OCI-LY7 (cell line): ENCODE measurements around the gene ZBTB11. TPM values are rescaled to one million over a fixed set of nuclear protein-coding genes. Genes with fewer than 3 reads are reported as not detected.
A peak's percentile ranks its signal among the peaks of the same experiment; 100 is the strongest.

ENCODE experiments used
- BruUV-seq: library from RNA; stranded (reverse); fragments of 400-500 nt; replicated peaks from 2 replicates; lab custom pipeline; 2021; lab: Mats Ljungman, UMichigan
- CTCF ChIA-PET: fragments of 300-600 bp; sonication (Branson Sonifier 250); formaldehyde crosslinking; loops from one replicate; lab custom pipeline; 2022; ENCODE audit warnings: antibody characterized with exemption; ENCODE audit not compliant: unreplicated experiment; lab: Charles Lee
- POLR2A ChIA-PET: fragments of 300-600 bp; sonication (Branson Sonifier 250); formaldehyde crosslinking; loops from one replicate; lab custom pipeline; 2022; ENCODE audit warnings: antibody characterized with exemption; lab: Charles Lee
- DNase-seq: peaks from one replicate; pipeline ENCODE4 v3.0.0-alpha.2; 2015; ENCODE audit warnings: low spot score
- H2AFZ ChIP-seq: fragments of 200-600 bp; sonication (generic), shearing (Covaris generic); 2 replicates; pipeline ENCODE4 v1.6.1; 2014; ENCODE audit warnings: mild to moderate bottlenecking, antibody characterized with exemption, low read length, moderate library complexity
- H3K27ac ChIP-seq: fragments of 200-600 bp; sonication (generic); 2 replicates; pipeline ENCODE4 v1.5.1; 2014; ENCODE audit warnings: mixed run types, low read depth, mild to moderate bottlenecking, moderate library complexity, low read length, inconsistent platforms; ENCODE audit not compliant: poor library complexity, severe bottlenecking
- H3K36me3 ChIP-seq: fragments of 200-600 bp; sonication (generic); 2 replicates; pipeline ENCODE4 v1.6.1; 2014; ENCODE audit warnings: mild to moderate bottlenecking, antibody characterized with exemption, low read length, moderate library complexity, mixed read lengths; ENCODE audit not compliant: insufficient read depth
- H3K4me1 ChIP-seq: fragments of 200-600 bp; sonication (generic); 2 replicates; pipeline ENCODE4 v1.5.1; 2014; ENCODE audit warnings: mild to moderate bottlenecking, low read length; ENCODE audit not compliant: insufficient read depth, poor library complexity, severe bottlenecking
- H3K4me2 ChIP-seq: fragments of 200-600 bp; sonication (generic); 2 replicates; pipeline ENCODE4 v1.6.1; 2014; ENCODE audit warnings: mild to moderate bottlenecking, low read length
- H3K4me3 ChIP-seq: fragments of 200-600 bp; sonication (generic); 2 replicates; pipeline ENCODE4 v1.5.1; 2014; ENCODE audit warnings: mild to moderate bottlenecking, low read depth, low read length; ENCODE audit not compliant: poor library complexity, severe bottlenecking
- H3K79me2 ChIP-seq: fragments of 200-600 bp; sonication (generic); 2 replicates; pipeline ENCODE4 v1.6.1; 2016; ENCODE audit warnings: low read depth, mild to moderate bottlenecking, low read length, moderate library complexity, mixed read lengths; ENCODE audit not compliant: insufficient read depth
- H3K9me2 ChIP-seq: fragments of 200-600 bp; sonication (generic); 2 replicates; pipeline ENCODE4 v1.6.1; 2016; ENCODE audit warnings: mild to moderate bottlenecking, low read length, mixed read lengths; ENCODE audit not compliant: insufficient read depth
- H3K9me3 ChIP-seq: fragments of 200-600 bp; sonication (generic); 2 replicates; pipeline ENCODE4 v1.6.1; 2014; ENCODE audit warnings: mild to moderate bottlenecking, mixed run types, low read length, mixed read lengths
- H4K20me1 ChIP-seq: fragments of 200-600 bp; sonication (generic); 2 replicates; pipeline ENCODE4 v1.6.1; 2014; ENCODE audit warnings: mild to moderate bottlenecking, antibody characterized with exemption, low read length, moderate library complexity, mixed read lengths; ENCODE audit not compliant: insufficient read depth
- EZH2phosphoT487 ChIP-seq: fragments of 200-600 bp; sonication (generic); IDR thresholded peaks from 2 replicates; pipeline ENCODE4 v1.6.1; 2018; ENCODE audit warnings: low read depth, borderline replicate concordance, mild to moderate bottlenecking, mixed run types, antibody characterized with exemption, low read length, moderate library complexity, mixed read lengths
- intact Hi-C: fragments of 100-400 bp; cut with micrococcal nuclease; formaldehyde crosslinking; loops from one replicate; pipeline ENCODE4 v1.10.0; 2022; ENCODE audit not compliant: unreplicated experiment
- total RNA-seq, 2 experiments: library from RNA; depleted of rRNA in 1 of 2; stranded (reverse); fragments of >200 nt in 1 of 2; shearing (Covaris generic) in 1 of 2; gene quantifications; 2 replicates each; pipeline ENCODE4 v1.2.3, GENCODE V29; 2014 to 2022
- TF ChIP-seq, protein P1 (sequence below): fragments of 200-600 bp; sonication (generic); conservative IDR thresholded peaks from 2 replicates; pipeline ENCODE4 v1.5.1; 2014; ENCODE audit warnings: mild to moderate bottlenecking, antibody characterized with exemption, low read length, moderate library complexity, mixed read lengths

Gene ZBTB11
- total RNA-seq, 2 experiments from 2014 or later = 21.5 to 26.8 TPM

DNA sequence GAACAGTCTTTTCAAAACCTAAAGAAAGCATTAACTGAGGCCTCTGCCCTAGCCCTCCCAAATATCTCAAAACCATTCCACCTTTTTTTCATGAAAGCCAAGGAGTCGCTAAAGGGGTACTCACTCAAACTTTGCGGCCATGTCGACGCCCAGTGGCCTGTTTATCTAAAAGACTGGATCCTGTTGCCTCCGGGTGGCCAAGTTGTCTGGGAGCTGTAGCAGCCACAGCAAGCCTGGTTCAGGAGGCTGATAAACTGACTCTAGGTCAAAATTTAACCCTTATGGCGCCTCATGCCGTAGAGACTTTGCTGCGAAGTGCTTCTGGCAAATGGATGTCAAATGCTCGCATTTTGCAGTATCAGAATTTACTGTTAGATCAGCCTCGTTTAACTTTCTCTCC is 39.5 kb downstream of the ZBTB11 start:
- Histone ChIP-seq H3K4me1 (no peaks in the 10 kb centered on the region), H3K36me3 (no peaks in the 10 kb centered on the region), H3K4me3 (no peak overlapping the region), H3K9me2 (no peaks in the 10 kb centered on the region), H4K20me1 (no peaks in the 10 kb centered on the region), H3K27ac (no peak overlapping the region), H3K9me3 (no peaks in the 10 kb centered on the region), H3K79me2 (no peaks in the 10 kb centered on the region), H2AFZ (no peak overlapping the region), H3K4me2 (no peak overlapping the region)
- no peak for DNase-seq
- TF ChIP-seq, protein P1, sequence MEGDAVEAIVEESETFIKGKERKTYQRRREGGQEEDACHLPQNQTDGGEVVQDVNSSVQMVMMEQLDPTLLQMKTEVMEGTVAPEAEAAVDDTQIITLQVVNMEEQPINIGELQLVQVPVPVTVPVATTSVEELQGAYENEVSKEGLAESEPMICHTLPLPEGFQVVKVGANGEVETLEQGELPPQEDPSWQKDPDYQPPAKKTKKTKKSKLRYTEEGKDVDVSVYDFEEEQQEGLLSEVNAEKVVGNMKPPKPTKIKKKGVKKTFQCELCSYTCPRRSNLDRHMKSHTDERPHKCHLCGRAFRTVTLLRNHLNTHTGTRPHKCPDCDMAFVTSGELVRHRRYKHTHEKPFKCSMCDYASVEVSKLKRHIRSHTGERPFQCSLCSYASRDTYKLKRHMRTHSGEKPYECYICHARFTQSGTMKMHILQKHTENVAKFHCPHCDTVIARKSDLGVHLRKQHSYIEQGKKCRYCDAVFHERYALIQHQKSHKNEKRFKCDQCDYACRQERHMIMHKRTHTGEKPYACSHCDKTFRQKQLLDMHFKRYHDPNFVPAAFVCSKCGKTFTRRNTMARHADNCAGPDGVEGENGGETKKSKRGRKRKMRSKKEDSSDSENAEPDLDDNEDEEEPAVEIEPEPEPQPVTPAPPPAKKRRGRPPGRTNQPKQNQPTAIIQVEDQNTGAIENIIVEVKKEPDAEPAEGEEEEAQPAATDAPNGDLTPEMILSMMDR = no peak
- no peak for TF ChIP-seq EZH2phosphoT487
- intact Hi-C loops = loop anchor here (10.0 kb wide), 1 partner anchor 563 kb away; no protein-coding TSS in a partner anchor
- BruUV-seq = no TSS peak
- POLR2A ChIA-PET = no interaction called here
- CTCF ChIA-PET = no interaction called here

DNA sequence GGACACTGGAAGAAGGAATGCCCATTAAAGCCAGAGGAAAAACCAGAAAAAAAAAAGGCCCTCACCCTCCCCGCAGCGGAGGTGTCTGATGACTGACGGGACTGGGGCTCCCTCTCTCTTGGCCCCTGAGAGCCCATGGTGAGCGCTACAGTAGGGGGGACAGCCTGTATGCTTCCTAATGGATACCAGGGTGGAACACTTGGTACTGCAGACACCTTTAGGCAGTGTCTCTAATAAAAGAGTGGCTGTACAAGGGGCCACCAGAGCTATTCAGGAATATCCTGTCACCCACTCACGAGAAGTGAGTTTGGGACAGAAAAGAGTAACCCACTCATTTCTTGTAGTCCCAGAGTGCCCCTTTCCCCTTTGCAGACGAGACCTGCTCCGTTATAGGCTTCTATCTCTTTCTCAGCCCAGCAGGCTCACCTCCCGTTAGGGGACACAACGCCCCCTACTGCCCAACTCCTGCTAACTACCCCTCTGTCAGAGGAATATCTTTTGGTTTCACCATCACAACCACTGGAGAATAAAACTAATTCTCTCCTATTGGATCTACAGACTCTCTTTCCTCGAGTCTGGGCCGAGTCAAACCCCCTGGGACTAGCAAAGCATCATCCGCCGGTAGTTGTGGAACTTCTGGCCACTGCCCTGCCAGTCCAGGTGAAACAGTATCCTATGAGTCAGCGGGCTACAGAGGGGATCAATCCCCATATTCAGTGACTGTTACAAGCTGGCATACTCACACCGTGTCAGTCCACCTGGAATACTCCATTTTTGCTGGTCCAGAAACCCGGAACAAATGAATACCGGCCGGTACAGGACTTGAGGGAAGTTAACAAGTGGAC is 40.8 kb downstream of the ZBTB11 start:
- H3K4me1 ChIP-seq = no peaks in the 10 kb centered on the region
- no peak overlapping the region for H3K27ac ChIP-seq
- ChIA-PET CTCF (no interaction called here), POLR2A (interaction anchor here (0.6 kb wide), 1 partner anchor 17 kb away, joined by 3 read pairs; no protein-coding TSS in a partner anchor)
- TF ChIP-seq EZH2phosphoT487 = no peak
- TF ChIP-seq, protein P1 = peak; percentile 90
- no peaks in the 10 kb centered on the region for H3K9me2 ChIP-seq
- H2AFZ ChIP-seq = peak overlapping the region; percentile 8; the same call in 1 of the 2 replicates
- no peak overlapping the region for H3K4me3 ChIP-seq
- H3K9me3 ChIP-seq = no peaks in the 10 kb centered on the region
- no peaks in the 10 kb centered on the region for H4K20me1 ChIP-seq
- no peaks in the 10 kb centered on the region for H3K79me2 ChIP-seq
- peak; percentile 73 for DNase-seq
- no peak overlapping the region for H3K4me2 ChIP-seq
- intact Hi-C loops = loop anchor here (1.0 to 10.0 kb wide), 2 partner anchors 63 to 561 kb away; no protein-coding TSS in a partner anchor
- H3K36me3 ChIP-seq = no peaks in the 10 kb centered on the region
- no TSS peak for BruUV-seq

- Histone ChIP-seq H3K36me3 (no peaks in the 10 kb centered on the region), H3K9me2 (no peaks in the 10 kb centered on the region), H4K20me1 (no peaks in the 10 kb centered on the region), H3K79me2 (no peaks in the 10 kb centered on the region), H2AFZ (no peak overlapping the region), H3K4me2 (no peak overlapping the region), H3K9me3 (no peaks in the 10 kb centered on the region), H3K4me3 (no peak overlapping the region), H3K4me1 (no peaks in the 10 kb centered on the region), H3K27ac (no peak overlapping the region)
- no peak for TF ChIP-seq EZH2phosphoT487
- TF ChIP-seq, protein P1 = no peak
- ChIA-PET POLR2A (interaction anchor here (1.0 kb wide), 1 partner anchor 1546 kb away, joined by 3 read pairs; no protein-coding TSS in a partner anchor), CTCF (no interaction called here)
- intact Hi-C loops = loop anchor here (10.0 kb wide), 1 partner anchor 561 kb away; no protein-coding TSS in a partner anchor
- BruUV-seq = no TSS peak
- DNase-seq = no peak
Observed at GRCh38 chr3:101635345-101635744, 41.6 kb downstream of the ZBTB11 start.
